Measurements from ENCODE around the gene CNTNAP5. TPM values are rescaled to one million over a fixed set of nuclear protein-coding genes. Genes with fewer than 3 reads are reported as not detected.

Gene CNTNAP5
- total and polyA plus RNA-seq, 9 of the 15 experiments (the other 6 are each of a cell fraction or from before 2014, with no cell fraction given) = not detected

GRCh38 chr2:124538549-124538948, 513.5 kb downstream of the CNTNAP5 start:
- no peak overlapping the region for H3K27ac ChIP-seq (ENCODE audit: extremely low read depth, low read depth, low read length)
- no peaks in the 10 kb centered on the region for H3K9me1 ChIP-seq (ENCODE audit: control insufficient read depth, insufficient read depth, low read length)
- H3K9me3 ChIP-seq (replicated peaks; ENCODE audit: control insufficient read depth, insufficient read depth, low read depth, low read length) = no peaks in the 10 kb centered on the region; the same call in 1 of the 2 replicates
- H3K4me2 ChIP-seq (ENCODE audit: insufficient read depth, low read length) = no peak overlapping the region
- H3K4me1 ChIP-seq (replicated peaks in 1 of 2; ENCODE audit: control insufficient read depth in 2 of 2, insufficient read depth in 2 of 2, low read length in 2 of 2) = no peaks in the 10 kb centered on the region
- H3K27me3 ChIP-seq (ENCODE audit: control insufficient read depth in 2 of 2, insufficient read depth in 2 of 2, low read length in 2 of 2) = no peaks in the 10 kb centered on the region
- ChIA-PET POLR2A (no interaction called here), CTCF (ENCODE audit: low intra/inter-chr PET ratio) (no interaction called here)
- FAIRE-seq (no peak), ATAC-seq (no peak), DNase-seq (ENCODE audit: extremely low read depth in 1 of 4, low spot score in 3 of 4) (no peak)
- BruUV-seq (replicated peaks) = no TSS peak
- TF ChIP-seq GTF2A2 (tag; IDR thresholded peaks at IDR 0.05) (no peak), PYGO2 (tag; IDR thresholded peaks at IDR 0.05) (no peak)
- no peaks in the 10 kb centered on the region for H3K36me3 ChIP-seq (ENCODE audit: control insufficient read depth, insufficient read depth, low read length)
- intact Hi-C loops (cut with micrococcal nuclease) = no loop called here
- in situ Hi-C loops (cut with MboI) = no loop called here
- no peaks in the 10 kb centered on the region for H3K79me2 ChIP-seq (ENCODE audit: control insufficient read depth, insufficient read depth, low read length)
- no peak overlapping the region for H2AFZ ChIP-seq (ENCODE audit: low read depth, low read length)
- WGBS (ENCODE audit: insufficient coverage, low coverage, missing lambda C conversion rate) = 0% methylated on average over 2 of the region's 2 CpGs
- no peak overlapping the region for H3K9ac ChIP-seq (ENCODE audit: insufficient read depth in 1 of 2, low read depth in 2 of 2, low read length in 2 of 2)
- no peaks in the 10 kb centered on the region for H4K20me1 ChIP-seq (replicated peaks; ENCODE audit: control insufficient read depth, insufficient read depth, low read length)
- no peak overlapping the region for H3K4me3 ChIP-seq

GRCh38 chr2:124540805-124541204, 515.7 kb downstream of the CNTNAP5 start:
- CTCF ChIA-PET (ENCODE audit: low intra/inter-chr PET ratio) = no interaction called here
- WGBS (ENCODE audit: insufficient coverage, low coverage, missing lambda C conversion rate) = 6% methylated on average over 3 of the region's 3 CpGs
- in situ Hi-C loops (cut with MboI) = no loop called here

More at GRCh38 chr2:124540805-124541204, 515.7 kb downstream of the CNTNAP5 start:
- Histone ChIP-seq H3K27me3 (ENCODE audit: control insufficient read depth in 2 of 2, insufficient read depth in 2 of 2, low read length in 2 of 2) (no peaks in the 10 kb centered on the region), H2AFZ (ENCODE audit: low read depth, low read length) (no peak overlapping the region), H4K20me1 (replicated peaks; ENCODE audit: control insufficient read depth, insufficient read depth, low read length) (no peaks in the 10 kb centered on the region), H3K9me3 (replicated peaks; ENCODE audit: control insufficient read depth, insufficient read depth, low read depth, low read length) (no peaks in the 10 kb centered on the region; the same call in 1 of the 2 replicates), H3K9me1 (ENCODE audit: control insufficient read depth, insufficient read depth, low read length) (no peaks in the 10 kb centered on the region), H3K27ac (ENCODE audit: extremely low read depth, low read depth, low read length) (no peak overlapping the region), H3K36me3 (ENCODE audit: control insufficient read depth, insufficient read depth, low read length) (no peaks in the 10 kb centered on the region), H3K79me2 (ENCODE audit: control insufficient read depth, insufficient read depth, low read length) (no peaks in the 10 kb centered on the region), H3K4me1 (replicated peaks in 1 of 2; ENCODE audit: control insufficient read depth in 2 of 2, insufficient read depth in 2 of 2, low read length in 2 of 2) (no peaks in the 10 kb centered on the region), H3K4me2 (ENCODE audit: insufficient read depth, low read length) (no peak overlapping the region), H3K4me3 (no peak overlapping the region), H3K9ac (ENCODE audit: insufficient read depth in 1 of 2, low read depth in 2 of 2, low read length in 2 of 2) (no peak overlapping the region)
- ATAC-seq (no peak), DNase-seq (ENCODE audit: extremely low read depth in 1 of 4, low spot score in 3 of 4) (no peak), FAIRE-seq (no peak)
- POLR2A ChIA-PET = no interaction called here
- intact Hi-C loops (cut with micrococcal nuclease) = no loop called here
- TF ChIP-seq, protein P1, sequence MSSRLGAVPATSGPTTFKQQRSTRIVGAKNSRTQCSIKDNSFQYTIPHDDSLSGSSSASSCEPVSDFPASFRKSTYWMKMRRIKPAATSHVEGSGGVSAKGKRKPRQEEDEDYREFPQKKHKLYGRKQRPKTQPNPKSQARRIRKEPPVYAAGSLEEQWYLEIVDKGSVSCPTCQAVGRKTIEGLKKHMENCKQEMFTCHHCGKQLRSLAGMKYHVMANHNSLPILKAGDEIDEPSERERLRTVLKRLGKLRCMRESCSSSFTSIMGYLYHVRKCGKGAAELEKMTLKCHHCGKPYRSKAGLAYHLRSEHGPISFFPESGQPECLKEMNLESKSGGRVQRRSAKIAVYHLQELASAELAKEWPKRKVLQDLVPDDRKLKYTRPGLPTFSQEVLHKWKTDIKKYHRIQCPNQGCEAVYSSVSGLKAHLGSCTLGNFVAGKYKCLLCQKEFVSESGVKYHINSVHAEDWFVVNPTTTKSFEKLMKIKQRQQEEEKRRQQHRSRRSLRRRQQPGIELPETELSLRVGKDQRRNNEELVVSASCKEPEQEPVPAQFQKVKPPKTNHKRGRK (tag; IDR thresholded peaks at IDR 0.05) = no peak
- TF ChIP-seq NFATC3 (IDR thresholded peaks at IDR 0.05) (no peak), FOSL1 (tag; conservative IDR thresholded peaks at IDR 0.05) (no peak), ARNT (IDR thresholded peaks at IDR 0.05) (no peak), TCF7 (IDR thresholded peaks at IDR 0.05; ENCODE audit: borderline replicate concordance) (no peak), ADNP (tag; IDR thresholded peaks at IDR 0.05) (no peak), ZNF232 (CRISPR knock-in tag; IDR thresholded peaks at IDR 0.05) (no peak), CREM (IDR thresholded peaks at IDR 0.05; ENCODE audit: low read depth) (no peak), PHTF2 (CRISPR knock-in tag; IDR thresholded peaks at IDR 0.05) (no peak), POLR2AphosphoS5 (IDR thresholded peaks at IDR 0.05; ENCODE audit: control insufficient read depth, insufficient read depth, low read depth, low read length) (no peak), MYNN (IDR thresholded peaks at IDR 0.05) (no peak), MYNN (CRISPR knock-in tag; IDR thresholded peaks at IDR 0.05) (no peak), JUND (IDR thresholded peaks at IDR 0.05; ENCODE audit: borderline replicate concordance, low read depth, low read length) (no peak), JUND (tag; IDR thresholded peaks at IDR 0.05; ENCODE audit: borderline replicate concordance, low read depth, low read length) (no peak), ZC3H4 (CRISPR knock-in tag; IDR thresholded peaks at IDR 0.05; ENCODE audit: borderline replicate concordance) (no peak)
- BruUV-seq (replicated peaks) = no TSS peak

Data from K562 (cell line).